AG09309 (cell line): ENCODE results near the gene SFTA2.
A peak's percentile ranks its signal among the peaks of the same experiment; 100 is the strongest.
"Not testable (repeated sequence)": the region's sequence is repeated elsewhere in the genome, so short reads cannot be mapped to it uniquely, and the experiment has no call there.

Experiments
- DNase-seq: peaks from one replicate; pipeline ENCODE4 v3.0.0-alpha.2; 2010; ENCODE audit warnings: low read depth
- H3K4me3 ChIP-seq: 2 replicates; pipeline ENCODE4 v1.5.1; 2011; ENCODE audit warnings: mild to moderate bottlenecking, low read depth, low read length, moderate library complexity; ENCODE audit not compliant: control insufficient read depth
- CTCF ChIP-seq: IDR thresholded peaks from 2 replicates; pipeline ENCODE4 v1.5.1; 2011; ENCODE audit warnings: mild to moderate bottlenecking, low read depth, low read length, inconsistent platforms; ENCODE audit not compliant: insufficient read depth, control insufficient read depth; ENCODE audit errors: missing control alignments

The SFTA2 gene

DNA sequence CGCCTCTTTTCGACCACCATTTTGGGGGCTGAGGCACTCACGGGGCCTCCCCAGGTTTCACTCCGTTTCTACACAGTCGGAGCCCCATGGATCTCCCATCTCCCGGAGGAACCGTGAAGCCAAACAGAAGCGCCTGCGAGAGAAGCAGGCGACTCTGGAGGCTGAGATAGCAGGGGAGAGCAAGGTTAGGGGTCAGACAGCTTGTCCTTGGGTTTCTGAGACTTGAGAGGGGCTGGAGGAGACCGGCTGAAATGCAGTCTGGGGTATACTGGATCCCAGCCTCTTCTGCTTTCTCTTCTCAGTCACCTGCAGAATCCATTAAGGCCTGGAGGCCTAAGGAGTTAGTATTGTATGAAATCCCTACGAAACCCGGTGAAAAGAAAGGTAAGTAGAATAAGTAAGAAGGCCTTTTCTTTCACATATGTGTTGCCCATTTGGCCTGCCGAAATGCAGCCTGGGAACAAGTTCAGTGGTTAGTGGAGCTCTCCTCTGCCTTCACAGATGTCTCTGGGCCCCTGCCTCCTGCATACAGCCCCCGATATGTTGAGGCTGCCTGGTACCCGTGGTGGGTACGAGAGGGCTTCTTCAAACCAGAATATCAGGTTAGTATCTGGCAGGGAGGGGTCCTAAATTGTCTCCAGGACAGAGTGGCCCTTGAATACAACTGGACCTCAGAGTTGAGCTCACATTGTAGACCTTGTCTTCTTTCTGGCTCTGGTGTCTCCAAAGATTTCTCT, 16.9 kb downstream of the SFTA2 start:
- peak overlapping the region; percentile 46 for H3K4me3 ChIP-seq
- TF ChIP-seq CTCF: no peak
- DNase-seq: no peak

GRCh38 chr6:30914076-30914853, 17.7 kb downstream of the SFTA2 start, which contains the start of gene VARS2:
VARS2 (plus strand) TSS chr6:30914238; CDS start chr6:30914837, 599 bp downstream.
- peak; percentile 55 for TF ChIP-seq CTCF
- H3K4me3 ChIP-seq: peak within 1 kb of the TSS; percentile 46
- peak; percentile 64 for DNase-seq

DNA sequence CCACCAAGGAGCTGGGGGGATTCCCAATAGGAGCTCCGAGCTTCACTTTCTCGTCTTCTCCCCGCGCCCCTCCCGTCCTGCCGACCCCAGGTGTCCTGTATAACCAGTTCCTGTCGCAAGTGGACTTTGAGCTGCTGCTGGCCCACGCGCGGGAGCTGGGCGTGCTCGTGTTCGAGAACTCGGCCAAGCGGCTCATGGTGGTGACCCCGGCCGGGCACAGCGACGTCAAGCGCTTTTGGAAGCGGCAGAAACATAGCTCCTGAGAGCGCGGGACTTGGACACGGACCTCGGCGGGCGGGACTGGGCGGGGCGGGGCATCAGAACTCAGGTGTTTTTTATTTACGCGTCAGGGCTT, 18.3 kb downstream of the SFTA2 start:
- TF ChIP-seq CTCF: no peak
- DNase-seq: no peak
- peak overlapping the region; percentile 6 for H3K4me3 ChIP-seq

GRCh38 chr6:30912746-30913520, 19.0 kb downstream of the SFTA2 start:
- DNase-seq: no peak
- no peak overlapping the region for H3K4me3 ChIP-seq
- TF ChIP-seq CTCF: no peak

GRCh38 chr6:30910473-30910872, 21.5 kb downstream of the SFTA2 start:
- not testable (repeated sequence) for DNase-seq, H3K4me3 ChIP-seq

DNA sequence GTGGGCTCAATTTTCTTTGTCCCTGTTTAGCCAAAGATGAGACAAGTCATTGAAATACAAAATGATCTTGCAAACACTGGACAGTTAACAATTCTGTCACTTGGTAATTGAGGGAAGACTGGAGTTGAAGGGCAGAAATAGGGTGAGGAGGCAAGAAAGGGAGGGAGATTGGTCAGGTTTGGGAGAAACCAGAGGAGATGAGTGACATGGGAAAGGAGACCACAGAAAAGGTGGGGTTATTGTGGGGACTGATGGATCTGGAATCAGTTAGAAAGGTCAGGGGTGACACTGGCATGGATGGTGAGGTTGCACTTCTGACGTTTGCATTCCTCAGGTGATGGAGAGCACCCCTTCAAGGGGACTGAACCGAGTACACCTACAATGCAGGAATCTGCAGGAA, 23.3 kb downstream of the SFTA2 start:
- DNase-seq: no peak
- peak overlapping the region; percentile 91 for H3K4me3 ChIP-seq
- no peak for TF ChIP-seq CTCF
